ENCODE results near the gene CREB5.

DNA sequence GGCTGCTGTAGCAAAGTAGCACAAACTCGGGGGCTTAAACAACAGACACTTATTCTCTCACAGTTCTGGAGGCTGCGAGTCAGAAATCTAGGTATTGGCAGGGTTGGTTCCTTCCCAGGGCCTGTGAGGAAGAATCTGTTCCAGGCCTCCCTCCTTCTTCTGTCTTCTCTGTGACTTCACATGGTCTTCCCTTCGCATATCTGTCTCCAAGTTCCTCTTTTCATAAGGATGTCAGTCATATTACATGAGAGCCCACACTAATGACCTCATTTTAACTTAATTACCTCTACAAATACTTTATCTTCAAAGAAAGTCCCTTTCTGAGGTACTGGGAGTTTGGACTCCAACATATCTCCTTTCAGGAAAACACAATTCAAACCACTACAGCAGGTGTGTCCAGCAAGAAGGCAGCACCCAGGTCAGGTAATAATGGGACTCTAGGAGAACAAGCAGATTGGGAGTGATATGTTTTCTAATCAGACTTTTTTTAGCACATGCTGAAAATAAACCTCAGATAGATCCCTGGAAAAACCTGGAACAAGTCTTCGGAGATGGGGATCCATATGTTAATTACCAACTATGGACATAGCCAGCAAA, 11.7 kb downstream of the CREB5 start:
- TF ChIP-seq POLR2AphosphoS5 (IDR thresholded peaks at IDR 0.05): no peak
- TF ChIP-seq, protein P1, sequence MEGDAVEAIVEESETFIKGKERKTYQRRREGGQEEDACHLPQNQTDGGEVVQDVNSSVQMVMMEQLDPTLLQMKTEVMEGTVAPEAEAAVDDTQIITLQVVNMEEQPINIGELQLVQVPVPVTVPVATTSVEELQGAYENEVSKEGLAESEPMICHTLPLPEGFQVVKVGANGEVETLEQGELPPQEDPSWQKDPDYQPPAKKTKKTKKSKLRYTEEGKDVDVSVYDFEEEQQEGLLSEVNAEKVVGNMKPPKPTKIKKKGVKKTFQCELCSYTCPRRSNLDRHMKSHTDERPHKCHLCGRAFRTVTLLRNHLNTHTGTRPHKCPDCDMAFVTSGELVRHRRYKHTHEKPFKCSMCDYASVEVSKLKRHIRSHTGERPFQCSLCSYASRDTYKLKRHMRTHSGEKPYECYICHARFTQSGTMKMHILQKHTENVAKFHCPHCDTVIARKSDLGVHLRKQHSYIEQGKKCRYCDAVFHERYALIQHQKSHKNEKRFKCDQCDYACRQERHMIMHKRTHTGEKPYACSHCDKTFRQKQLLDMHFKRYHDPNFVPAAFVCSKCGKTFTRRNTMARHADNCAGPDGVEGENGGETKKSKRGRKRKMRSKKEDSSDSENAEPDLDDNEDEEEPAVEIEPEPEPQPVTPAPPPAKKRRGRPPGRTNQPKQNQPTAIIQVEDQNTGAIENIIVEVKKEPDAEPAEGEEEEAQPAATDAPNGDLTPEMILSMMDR (IDR thresholded peaks at IDR 0.05): no peak
- no peak for TF ChIP-seq POLR2A (IDR thresholded peaks at IDR 0.05)
- TF ChIP-seq EP300 (IDR thresholded peaks at IDR 0.05): no peak
